Uterus (tissue), 4 donors: ENCODE measurements around the gene CCN2. TPM values are rescaled to one million over a fixed set of nuclear protein-coding genes. Genes with fewer than 3 reads are reported as not detected.
A peak's percentile ranks its signal among the peaks of the same experiment; 100 is the strongest.

Experiments
- DNase-seq, 2 donors: peaks; one replicate each; pipeline ENCODE4 v3.0.0-alpha.2; 2019 to 2020
- H3K27ac ChIP-seq, 2 donors: fragments of 200-600 bp; sonication (generic); 1 replicate in 1 of 2; 2 replicates in 1 of 2; pipeline ENCODE4 v1.5.1; 2016 to 2018
- H3K27me3 ChIP-seq, 2 donors: fragments of 200-600 bp; sonication (generic); one replicate each; pipeline ENCODE4 v1.5.1; 2018 to 2019; ENCODE audit warnings: control low read depth in 1 of 2
- H3K36me3 ChIP-seq, 2 donors: fragments of 200-600 bp; sonication (generic); one replicate each; pipeline ENCODE4 v1.5.1; 2019; ENCODE audit warnings: control low read depth in 1 of 2
- H3K4me1 ChIP-seq, 2 donors: fragments of 200-600 bp; sonication (generic); one replicate each; pipeline ENCODE4 v1.5.1; 2018 to 2019; ENCODE audit warnings: control low read depth in 1 of 2
- H3K4me3 ChIP-seq, 2 donors: fragments of 200-600 bp; sonication (generic); 1 replicate in 1 of 2; 2 replicates in 1 of 2; pipeline ENCODE4 v1.5.1; 2018 to 2019; ENCODE audit warnings: mild to moderate bottlenecking in 1 of 2
- H3K9me3 ChIP-seq, 2 donors: fragments of 200-600 bp; sonication (generic); one replicate each; pipeline ENCODE4 v1.5.1; 2019; ENCODE audit warnings: control low read depth in 1 of 2
- POLR2A ChIP-seq, 2 donors: fragments of 450-650 bp; IDR thresholded peaks; one replicate each; pipeline ENCODE4 v1.6.1; 2016; ENCODE audit warnings: antibody characterized with exemption in 2 of 2, mild to moderate bottlenecking in 1 of 2, moderate library complexity in 1 of 2
- intact Hi-C: fragments of 100-400 bp; cut with DNase I; formaldehyde crosslinking; loops from one replicate; pipeline ENCODE4 v1.15.1; 2023; ENCODE audit warnings: low total_unique reads
- total RNA-seq, 4 donors: library from RNA; depleted of rRNA in 3 of 4; stranded (reverse); fragments of >200 nt in 3 of 4; gene quantifications; one replicate each; pipeline versions ENCODE4 v1.1.0 to v1.2.4, GENCODE V29; 2014 to 2023
- TF ChIP-seq, protein P1 (sequence below), 4 experiments: fragments of 200-600 bp in 2 of 4; fragments of 450-650 bp in 2 of 4; sonication (generic) in 2 of 4; IDR thresholded peaks; one replicate each; pipeline ENCODE4 v1.5.1; 2016 to 2019; ENCODE audit warnings: antibody characterized with exemption in 4 of 4, mild to moderate bottlenecking in 2 of 4, moderate library complexity in 1 of 4
- donor health status: DM: yes; HTN: yes; CAD: no.

CCN2 gene
- total RNA-seq, 4 donors from 2014 or later: 104 to 254 (median 202) TPM

DNA sequence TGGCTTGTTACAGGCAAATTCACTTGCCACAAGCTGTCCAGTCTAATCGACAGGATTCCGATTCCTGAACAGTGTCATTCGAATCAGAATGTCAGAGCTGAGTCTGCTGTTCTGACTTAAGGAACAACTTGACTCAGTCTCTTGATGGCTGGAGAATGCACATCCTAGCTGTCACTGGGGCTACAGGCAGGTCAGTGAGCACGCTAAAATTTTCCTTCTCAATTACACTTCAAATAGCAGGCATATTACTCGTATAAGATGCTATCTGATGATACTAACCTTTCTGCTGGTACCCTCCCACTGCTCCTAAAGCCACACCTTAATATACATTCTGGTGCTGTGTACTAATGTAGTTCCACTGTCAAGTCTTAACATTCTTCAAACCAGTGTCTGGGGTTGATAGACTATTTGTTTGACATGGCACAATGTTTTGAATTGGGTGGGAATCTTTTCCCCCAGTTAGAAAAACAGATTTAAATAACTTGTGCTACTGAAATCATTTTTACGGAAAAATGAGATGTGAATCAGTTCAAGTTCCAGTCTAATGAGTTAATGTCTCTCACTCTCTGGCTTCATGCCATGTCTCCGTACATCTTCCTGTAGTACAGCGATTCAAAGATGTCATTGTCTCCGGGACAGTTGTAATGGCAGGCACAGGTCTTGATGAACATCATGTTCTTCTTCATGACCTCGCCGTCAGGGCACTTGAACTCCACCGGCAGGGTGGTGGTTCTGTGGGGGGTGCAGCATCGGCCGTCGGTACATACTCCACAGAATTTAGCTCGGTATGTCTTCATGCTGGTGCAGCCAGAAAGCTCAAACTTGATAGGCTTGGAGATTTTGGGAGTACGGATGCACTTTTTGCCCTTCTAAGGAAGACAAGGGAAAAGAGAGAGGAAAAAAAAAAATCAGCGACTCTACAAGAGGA, 2.2 kb downstream of the CCN2 start:
- Histone ChIP-seq H3K27ac (peak overlapping the region; percentile 99), H3K4me1 (no peaks in the 10 kb centered on the region), H3K27me3 (no peaks in the 10 kb centered on the region), H3K4me3 (peak overlapping the region; percentile 72 to 78), H3K9me3 (no peaks in the 10 kb centered on the region), H3K36me3 (no peaks in the 10 kb centered on the region)
- intact Hi-C loops: no loop called here
- DNase-seq: peak; percentile 53 to 58
- no peak for TF ChIP-seq POLR2A (IDR thresholded peaks at IDR 0.05)
- TF ChIP-seq, protein P1, sequence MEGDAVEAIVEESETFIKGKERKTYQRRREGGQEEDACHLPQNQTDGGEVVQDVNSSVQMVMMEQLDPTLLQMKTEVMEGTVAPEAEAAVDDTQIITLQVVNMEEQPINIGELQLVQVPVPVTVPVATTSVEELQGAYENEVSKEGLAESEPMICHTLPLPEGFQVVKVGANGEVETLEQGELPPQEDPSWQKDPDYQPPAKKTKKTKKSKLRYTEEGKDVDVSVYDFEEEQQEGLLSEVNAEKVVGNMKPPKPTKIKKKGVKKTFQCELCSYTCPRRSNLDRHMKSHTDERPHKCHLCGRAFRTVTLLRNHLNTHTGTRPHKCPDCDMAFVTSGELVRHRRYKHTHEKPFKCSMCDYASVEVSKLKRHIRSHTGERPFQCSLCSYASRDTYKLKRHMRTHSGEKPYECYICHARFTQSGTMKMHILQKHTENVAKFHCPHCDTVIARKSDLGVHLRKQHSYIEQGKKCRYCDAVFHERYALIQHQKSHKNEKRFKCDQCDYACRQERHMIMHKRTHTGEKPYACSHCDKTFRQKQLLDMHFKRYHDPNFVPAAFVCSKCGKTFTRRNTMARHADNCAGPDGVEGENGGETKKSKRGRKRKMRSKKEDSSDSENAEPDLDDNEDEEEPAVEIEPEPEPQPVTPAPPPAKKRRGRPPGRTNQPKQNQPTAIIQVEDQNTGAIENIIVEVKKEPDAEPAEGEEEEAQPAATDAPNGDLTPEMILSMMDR (IDR thresholded peaks at IDR 0.05): no peak

DNA sequence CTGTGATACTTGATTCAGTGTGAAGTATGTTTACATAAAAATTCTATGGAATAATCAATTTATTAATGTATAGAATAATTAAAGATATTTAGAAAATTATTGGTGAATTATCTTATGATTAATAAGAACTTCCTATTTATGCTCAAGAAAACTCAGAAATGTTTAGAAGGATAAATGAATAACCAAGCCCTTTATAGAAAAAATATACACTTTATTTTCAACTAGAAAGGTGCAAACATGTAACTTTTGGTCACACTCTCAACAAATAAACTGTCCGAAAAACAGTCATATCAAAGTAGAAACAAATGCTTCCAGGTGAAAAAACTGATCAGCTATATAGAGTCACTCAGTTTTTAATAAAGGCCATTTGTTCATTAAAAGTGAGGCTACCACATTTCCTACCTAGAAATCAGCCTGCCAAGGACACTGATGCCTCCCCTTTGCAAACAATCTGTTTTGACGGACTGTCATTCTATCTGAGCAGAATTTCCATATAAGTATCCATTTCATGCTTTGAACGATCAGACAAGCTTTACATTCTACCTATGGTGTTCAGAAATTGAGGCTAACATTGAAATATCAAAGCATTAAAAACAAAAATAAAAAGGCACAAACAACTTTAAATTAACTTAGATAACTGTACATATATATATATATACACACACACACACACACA, 3.0 kb downstream of the CCN2 start:
- intact Hi-C loops: no loop called here
- Histone ChIP-seq H3K27me3 (no peaks in the 10 kb centered on the region), H3K36me3 (no peaks in the 10 kb centered on the region), H3K4me1 (no peaks in the 10 kb centered on the region), H3K4me3 (peak overlapping the region; percentile 72 to 78), H3K27ac (peak overlapping the region; percentile 99), H3K9me3 (no peaks in the 10 kb centered on the region)
- TF ChIP-seq, protein P1 (IDR thresholded peaks at IDR 0.05): no peak
- no peak for TF ChIP-seq POLR2A (IDR thresholded peaks at IDR 0.05)
- DNase-seq: no peak

DNA sequence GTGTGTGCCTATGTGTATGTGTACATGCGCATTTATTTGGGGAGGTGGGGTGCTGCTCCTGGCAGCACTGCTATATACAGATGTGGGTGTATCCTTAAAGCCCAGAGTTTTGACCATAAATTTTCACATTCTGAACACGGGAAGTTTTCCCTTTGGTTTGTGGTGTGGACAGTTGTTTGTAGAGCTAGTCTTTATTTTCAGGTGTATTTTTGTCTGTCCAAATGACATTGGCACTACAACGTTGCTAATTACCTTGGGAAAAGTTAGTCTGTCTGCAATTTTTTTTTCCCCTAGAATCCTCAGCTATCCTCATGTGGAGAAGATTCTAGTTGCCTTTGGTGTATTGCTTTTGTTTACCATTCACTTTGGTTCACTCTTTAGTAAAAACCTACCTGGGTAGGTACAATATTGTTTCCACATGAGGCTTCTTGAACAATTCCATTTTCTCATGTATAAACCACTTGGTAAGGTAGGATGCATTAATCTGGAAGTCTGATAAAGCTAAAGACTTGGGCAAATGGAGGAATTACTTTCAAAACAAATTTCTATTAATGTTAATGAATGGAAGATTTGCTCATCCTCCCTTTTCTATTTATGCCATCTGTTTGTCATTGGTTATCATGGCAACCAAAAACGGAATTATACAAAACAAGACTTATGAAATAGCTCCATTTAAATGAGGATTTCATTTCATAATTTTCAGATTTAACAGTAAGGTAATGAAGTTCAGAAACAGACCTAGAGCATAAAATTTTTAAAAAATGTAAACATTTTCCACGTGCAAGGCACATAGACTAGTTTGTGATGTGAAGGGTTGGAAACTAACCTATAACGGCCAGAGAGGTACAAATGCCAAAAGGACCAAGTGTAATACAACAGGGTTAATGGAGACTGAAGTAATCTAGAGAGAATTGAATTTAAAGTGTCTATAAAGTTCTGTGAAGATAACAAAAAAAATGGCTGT, 3.9 kb downstream of the CCN2 start:
- H3K4me1 ChIP-seq: no peaks in the 10 kb centered on the region
- peak overlapping the region; percentile 99 for H3K27ac ChIP-seq
- H3K27me3 ChIP-seq: no peaks in the 10 kb centered on the region
- intact Hi-C loops: no loop called here
- no peak for DNase-seq
- no peak overlapping the region for H3K4me3 ChIP-seq
- H3K36me3 ChIP-seq: no peaks in the 10 kb centered on the region
- TF ChIP-seq, protein P1 (IDR thresholded peaks at IDR 0.05): no peak
- TF ChIP-seq POLR2A (IDR thresholded peaks at IDR 0.05): no peak
- no peaks in the 10 kb centered on the region for H3K9me3 ChIP-seq

DNA sequence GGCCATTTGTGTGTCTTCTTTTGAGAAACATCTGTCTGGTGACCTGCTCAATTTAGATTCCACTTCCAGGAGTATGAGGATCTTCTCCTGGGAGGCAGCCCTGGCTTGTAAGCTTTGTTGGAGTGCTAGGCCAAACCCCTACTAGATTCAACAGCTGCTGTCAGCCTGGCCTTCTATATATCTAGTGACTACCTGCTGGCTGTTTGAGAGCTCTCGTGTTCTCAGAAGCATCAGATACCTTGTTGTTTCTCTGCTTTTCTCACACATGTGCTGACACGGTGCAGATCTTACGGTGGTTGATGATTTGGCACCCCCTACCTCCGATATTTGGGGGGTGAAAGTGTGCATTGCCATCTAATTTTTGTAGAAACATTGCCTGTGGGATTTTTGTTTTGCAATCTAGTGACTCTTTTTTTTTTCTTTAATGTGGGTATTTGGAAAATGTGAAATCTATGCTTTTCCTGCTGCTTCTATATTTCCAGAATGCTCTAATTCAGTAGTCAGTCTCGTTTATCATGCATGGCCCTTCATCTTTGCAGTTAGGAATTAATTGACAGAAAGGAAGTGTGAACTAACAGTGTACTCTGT, 4.7 kb downstream of the CCN2 start:
- Histone ChIP-seq H3K9me3 (no peaks in the 10 kb centered on the region), H3K27ac (peak overlapping the region; percentile 99), H3K4me1 (no peaks in the 10 kb centered on the region), H3K27me3 (no peaks in the 10 kb centered on the region), H3K4me3 (no peak overlapping the region), H3K36me3 (no peaks in the 10 kb centered on the region)
- no peak for TF ChIP-seq POLR2A (IDR thresholded peaks at IDR 0.05)
- TF ChIP-seq, protein P1 (IDR thresholded peaks at IDR 0.05): no peak
- intact Hi-C loops: no loop called here
- DNase-seq: no peak
